ENCODE measurements around the gene RRAD.

GRCh38 chr16:66916518-66916917 lies 8.8 kb downstream of the RRAD start:
- TF ChIP-seq CTCF (IDR thresholded peaks at IDR 0.05) (no peak), REST (IDR thresholded peaks at IDR 0.05; ENCODE audit: insufficient read depth in 1 of 2, low read depth in 2 of 2, low read length in 1 of 2) (no peak)

Measured in Panc1 (cell line).